ENCODE results near the gene NRIP3.
"Not testable (repeated sequence)": the region's sequence is repeated elsewhere in the genome, so short reads cannot be mapped to it uniquely, and the experiment has no call there.

NRIP3 gene

DNA sequence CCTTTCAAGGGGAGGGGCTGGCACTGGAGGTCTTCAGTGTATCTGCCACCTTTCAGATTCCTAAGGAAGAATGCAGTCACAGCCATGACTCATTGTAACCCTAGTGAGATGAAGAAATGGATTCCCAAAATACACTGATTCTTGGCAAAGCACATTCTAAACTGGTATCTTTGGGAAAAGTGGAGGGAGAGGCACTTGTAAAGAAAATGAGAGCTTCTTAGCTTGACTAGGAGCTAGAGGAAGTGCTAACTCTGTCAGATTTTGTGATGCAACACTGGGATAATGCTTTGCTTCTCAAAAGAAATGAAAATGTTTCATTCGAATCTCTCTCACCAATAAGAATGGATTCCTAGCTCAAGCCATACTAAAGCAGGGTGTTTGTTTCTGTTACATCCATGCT is 14.3 kb downstream of the NRIP3 start:
- H3K4me3 ChIP-seq (ENCODE audit: low read depth, low read length, poor library complexity, severe bottlenecking) = no peak overlapping the region
- no peaks in the 10 kb centered on the region for H3K36me3 ChIP-seq (ENCODE audit: insufficient read depth, low read length)
- no peak overlapping the region for H3K4me2 ChIP-seq (ENCODE audit: low read length)

GRCh38 chr11:8988329-8989234 is 15.2 kb downstream of the NRIP3 start:
- Histone ChIP-seq H3K9me2 (ENCODE audit: low read depth, low read length) (no peaks in the 10 kb centered on the region), H3K9me3 (ENCODE audit: low read length) (no peaks in the 10 kb centered on the region), H3F3A (ENCODE audit: insufficient read depth, low read length) (no peaks in the 10 kb centered on the region), H3K79me2 (ENCODE audit: insufficient read depth, low read length) (no peaks in the 10 kb centered on the region), H3K9ac (ENCODE audit: low read length) (no peak overlapping the region), H3K4me2 (ENCODE audit: low read length) (no peak overlapping the region), H2AFZ (ENCODE audit: low read length) (no peak overlapping the region), H4K20me1 (ENCODE audit: insufficient read depth, low read length) (no peaks in the 10 kb centered on the region), H3K4me3 (ENCODE audit: low read depth, low read length, poor library complexity, severe bottlenecking) (no peak overlapping the region), H3K36me3 (ENCODE audit: insufficient read depth, low read length) (no peaks in the 10 kb centered on the region), H3K27ac (ENCODE audit: low read depth, low read length, poor library complexity, severe bottlenecking) (no peak overlapping the region), H3K27me3 (ENCODE audit: insufficient read depth, low read length) (no peaks in the 10 kb centered on the region), H3K4me1 (ENCODE audit: insufficient read depth, low read length, severe bottlenecking) (no peaks in the 10 kb centered on the region)
- TF ChIP-seq EZH2 (IDR thresholded peaks at IDR 0.05; ENCODE audit: borderline replicate concordance, low read length) (no peak), CTCF (IDR thresholded peaks at IDR 0.05; ENCODE audit: low read length) (no peak)

More for the DNA sequence above, 14.3 kb downstream of the NRIP3 start:
- H2AFZ ChIP-seq (ENCODE audit: low read length) = no peak overlapping the region
- no peak for TF ChIP-seq CTCF (IDR thresholded peaks at IDR 0.05; ENCODE audit: low read length)
- TF ChIP-seq EZH2 (IDR thresholded peaks at IDR 0.05; ENCODE audit: borderline replicate concordance, low read length) = no peak
- H3K9ac ChIP-seq (ENCODE audit: low read length) = no peak overlapping the region
- H3K9me3 ChIP-seq (ENCODE audit: low read length) = no peaks in the 10 kb centered on the region
- no peak overlapping the region for H3K27ac ChIP-seq (ENCODE audit: low read depth, low read length, poor library complexity, severe bottlenecking)
- H3K79me2 ChIP-seq (ENCODE audit: insufficient read depth, low read length) = no peaks in the 10 kb centered on the region
- H3F3A ChIP-seq (ENCODE audit: insufficient read depth, low read length) = no peaks in the 10 kb centered on the region
- no peaks in the 10 kb centered on the region for H4K20me1 ChIP-seq (ENCODE audit: insufficient read depth, low read length)
- H3K27me3 ChIP-seq (ENCODE audit: insufficient read depth, low read length) = no peaks in the 10 kb centered on the region
- H3K4me1 ChIP-seq (ENCODE audit: insufficient read depth, low read length, severe bottlenecking) = no peaks in the 10 kb centered on the region
- no peaks in the 10 kb centered on the region for H3K9me2 ChIP-seq (ENCODE audit: low read depth, low read length)

- Histone ChIP-seq H3K4me1 (ENCODE audit: insufficient read depth, low read length, severe bottlenecking) (no peaks in the 10 kb centered on the region), H4K20me1 (ENCODE audit: insufficient read depth, low read length) (no peaks in the 10 kb centered on the region), H3K9me2 (ENCODE audit: low read depth, low read length) (no peaks in the 10 kb centered on the region), H3K79me2 (ENCODE audit: insufficient read depth, low read length) (no peaks in the 10 kb centered on the region), H2AFZ (ENCODE audit: low read length) (no peak overlapping the region), H3K9me3 (ENCODE audit: low read length) (no peaks in the 10 kb centered on the region), H3K36me3 (ENCODE audit: insufficient read depth, low read length) (no peaks in the 10 kb centered on the region), H3K27ac (ENCODE audit: low read depth, low read length, poor library complexity, severe bottlenecking) (no peak overlapping the region), H3K27me3 (ENCODE audit: insufficient read depth, low read length) (no peaks in the 10 kb centered on the region), H3K9ac (ENCODE audit: low read length) (no peak overlapping the region), H3K4me2 (ENCODE audit: low read length) (no peak overlapping the region), H3K4me3 (ENCODE audit: low read depth, low read length, poor library complexity, severe bottlenecking) (no peak overlapping the region), H3F3A (ENCODE audit: insufficient read depth, low read length) (no peaks in the 10 kb centered on the region)
- no peak for TF ChIP-seq EZH2 (IDR thresholded peaks at IDR 0.05; ENCODE audit: borderline replicate concordance, low read length)
- TF ChIP-seq CTCF (IDR thresholded peaks at IDR 0.05; ENCODE audit: low read length) = no peak
Observed at GRCh38 chr11:8987446-8987845, 16.4 kb downstream of the NRIP3 start.

- not testable (repeated sequence) for H2AFZ ChIP-seq (ENCODE audit: low read length); H3K27me3 ChIP-seq (ENCODE audit: insufficient read depth, low read length); H4K20me1 ChIP-seq (ENCODE audit: insufficient read depth, low read length); H3K9me3 ChIP-seq (ENCODE audit: low read length); H3K79me2 ChIP-seq (ENCODE audit: insufficient read depth, low read length); H3K4me1 ChIP-seq (ENCODE audit: insufficient read depth, low read length, severe bottlenecking); H3K4me2 ChIP-seq (ENCODE audit: low read length); H3K9ac ChIP-seq (ENCODE audit: low read length); H3K27ac ChIP-seq (ENCODE audit: low read depth, low read length, poor library complexity, severe bottlenecking); H3F3A ChIP-seq (ENCODE audit: insufficient read depth, low read length); H3K36me3 ChIP-seq (ENCODE audit: insufficient read depth, low read length); H3K9me2 ChIP-seq (ENCODE audit: low read depth, low read length); H3K4me3 ChIP-seq (ENCODE audit: low read depth, low read length, poor library complexity, severe bottlenecking)
Observed at GRCh38 chr11:8986772-8987171, 17.0 kb downstream of the NRIP3 start.
